ENCODE measurements around the gene B3GNT5. TPM values are rescaled to one million over a fixed set of nuclear protein-coding genes. Genes with fewer than 3 reads are reported as not detected.

The B3GNT5 gene
- total RNA-seq, 2 experiments from 2014 or later, result 0.67 to 0.71 TPM

- DNase-seq, result no peak
- Mint-ChIP-seq H3K9me3 (no peaks in the 10 kb centered on the region), H3K4me1 (peaks cover 29% of the 10 kb centered on the region), H3K4me3 (peak overlapping the region; percentile 49), H3K27me3 (no peaks in the 10 kb centered on the region), H3K36me3 (ENCODE audit: low read depth) (peaks cover 2% of the 10 kb centered on the region), H3K27ac (peak overlapping the region; percentile 79)
- CTCF ChIA-PET, result interaction anchor here (0.9 kb wide), 1 partner anchor 13 kb away, joined by 3 read pairs; no protein-coding TSS in a partner anchor
- POLR2A ChIA-PET, result no interaction called here
These were observed 66.3 kb downstream of the B3GNT5 start for GRCh38 chr3:183319371-183319770.

Other genes starting within 250 kb of the B3GNT5 start
- gene MCCC1, start 153.8 kb upstream of the B3GNT5 start, total RNA-seq, result 10 to 100 TPM; 24.0 to 25.1 TPM
- 10 to 100 TPM; 16.3 to 23.2 TPM for gene LAMP3, start 90.5 kb upstream of the B3GNT5 start, total RNA-seq
- 1 to 10 TPM; 3.6 to 5.4 TPM for gene MCF2L2, start 175.4 kb downstream of the B3GNT5 start, total RNA-seq

All from activated CD4-positive, alpha-beta T cell treated with anti-CD3 and anti-CD28 coated beads, Interleukin-2, amount 10 ng/mL, durations not matched to agents 7 days and 5 days (primary cell).